Activated T-cell treated with anti-CD3 and anti-CD28 coated beads, Interleukin-2, amount 50 U/mL, for 48 hours (primary cell): ENCODE measurements around the gene KRTAP17-1.

Experiments
- DNase-seq, 2 experiments: peaks; one replicate each; pipeline ENCODE4 v3.0.0-alpha.2; 2020

Gene KRTAP17-1

DNA sequence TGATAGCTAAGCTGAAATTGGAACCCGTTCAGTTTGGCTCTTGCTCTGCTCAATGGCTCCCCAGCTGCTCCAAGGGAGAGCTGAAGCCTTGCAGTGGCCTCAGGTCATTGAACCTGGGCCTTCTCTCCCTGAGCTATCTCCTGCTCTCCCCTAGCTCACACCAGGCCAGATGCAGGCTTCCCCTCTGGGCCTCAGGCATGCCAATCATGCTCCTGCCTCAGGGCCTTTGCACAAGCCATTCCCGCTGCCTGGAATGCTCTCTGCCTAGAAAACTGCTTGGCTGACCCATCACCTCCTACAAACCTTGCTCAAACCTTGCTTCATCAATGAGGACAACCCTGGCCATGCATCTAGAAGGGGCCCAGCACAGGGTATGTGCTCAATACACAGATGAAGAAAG lies 16.7 kb upstream of the KRTAP17-1 start:
- no peak for DNase-seq

DNA sequence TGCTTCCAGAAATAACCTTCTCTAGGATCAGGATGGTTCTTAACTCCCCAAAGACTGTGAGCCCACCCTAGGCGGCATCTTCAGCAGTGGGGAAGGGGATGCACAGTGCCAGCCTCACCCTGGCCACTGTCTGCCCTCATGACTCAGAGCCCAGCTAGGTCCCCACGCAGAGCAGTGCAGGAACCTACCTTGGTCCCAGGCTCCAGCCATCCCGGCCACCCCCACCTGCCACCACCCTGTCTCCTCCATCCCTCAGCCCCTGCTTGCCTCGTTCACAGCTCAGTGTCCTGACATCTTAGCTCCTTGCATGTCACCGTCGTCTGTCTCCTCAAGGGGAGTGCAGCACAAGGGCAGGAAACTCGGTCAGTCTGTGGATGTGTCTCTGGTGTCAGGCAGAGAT lies 16.1 kb upstream of the KRTAP17-1 start:
- DNase-seq: no peak

DNA sequence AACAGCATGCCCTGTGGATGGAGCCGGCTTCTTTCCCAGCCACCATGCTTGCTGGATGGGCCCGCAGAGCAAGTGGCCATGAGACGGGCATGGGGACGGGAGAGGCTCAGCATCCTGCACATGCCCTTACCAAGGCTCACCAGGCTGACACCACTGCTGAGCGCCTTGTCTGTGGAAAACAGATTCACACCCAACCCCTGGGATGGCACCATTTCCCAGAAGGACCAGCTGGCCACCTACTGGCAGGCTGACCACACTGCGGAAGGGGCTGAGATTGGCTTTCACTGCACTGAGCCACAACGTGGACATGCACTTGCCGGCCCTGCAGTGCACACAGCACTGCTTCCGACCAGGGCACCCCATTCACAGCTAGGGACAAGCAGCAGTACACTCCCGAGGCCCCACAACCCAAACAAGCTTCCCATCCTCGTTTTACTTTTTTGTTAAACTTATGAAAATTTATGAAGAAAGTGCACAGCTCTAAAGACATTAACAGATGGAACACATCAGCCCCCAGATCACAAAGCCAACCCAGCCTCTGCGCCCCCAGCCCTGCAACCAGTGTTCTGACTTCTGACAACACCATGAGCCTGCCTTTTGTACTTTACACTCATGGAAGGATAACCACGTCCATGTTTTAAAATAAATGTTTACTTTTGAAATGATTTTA lies 13.9 kb upstream of the KRTAP17-1 start:
- peak; percentile 45 to 55 for DNase-seq

DNA sequence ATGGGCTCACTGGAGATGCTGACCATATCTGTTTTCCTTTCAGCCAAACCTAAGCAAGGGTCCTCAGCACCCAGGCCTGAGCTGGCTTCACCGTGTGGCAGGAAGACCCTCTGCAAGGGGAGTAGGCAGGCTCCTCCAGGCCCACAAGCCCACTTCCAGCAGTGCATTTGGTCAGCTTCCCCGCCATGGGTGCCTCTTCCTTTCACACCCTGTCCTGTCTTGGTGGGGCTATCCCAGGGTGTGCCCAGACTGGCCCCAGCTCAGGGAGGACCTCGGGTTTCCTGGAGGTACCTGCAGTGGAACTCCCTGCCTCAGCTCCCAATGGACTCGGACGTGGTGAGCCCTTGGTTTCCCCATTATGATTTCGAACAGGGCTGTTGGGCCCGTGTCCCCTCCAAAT lies 12.7 kb upstream of the KRTAP17-1 start:
- DNase-seq: no peak

DNA sequence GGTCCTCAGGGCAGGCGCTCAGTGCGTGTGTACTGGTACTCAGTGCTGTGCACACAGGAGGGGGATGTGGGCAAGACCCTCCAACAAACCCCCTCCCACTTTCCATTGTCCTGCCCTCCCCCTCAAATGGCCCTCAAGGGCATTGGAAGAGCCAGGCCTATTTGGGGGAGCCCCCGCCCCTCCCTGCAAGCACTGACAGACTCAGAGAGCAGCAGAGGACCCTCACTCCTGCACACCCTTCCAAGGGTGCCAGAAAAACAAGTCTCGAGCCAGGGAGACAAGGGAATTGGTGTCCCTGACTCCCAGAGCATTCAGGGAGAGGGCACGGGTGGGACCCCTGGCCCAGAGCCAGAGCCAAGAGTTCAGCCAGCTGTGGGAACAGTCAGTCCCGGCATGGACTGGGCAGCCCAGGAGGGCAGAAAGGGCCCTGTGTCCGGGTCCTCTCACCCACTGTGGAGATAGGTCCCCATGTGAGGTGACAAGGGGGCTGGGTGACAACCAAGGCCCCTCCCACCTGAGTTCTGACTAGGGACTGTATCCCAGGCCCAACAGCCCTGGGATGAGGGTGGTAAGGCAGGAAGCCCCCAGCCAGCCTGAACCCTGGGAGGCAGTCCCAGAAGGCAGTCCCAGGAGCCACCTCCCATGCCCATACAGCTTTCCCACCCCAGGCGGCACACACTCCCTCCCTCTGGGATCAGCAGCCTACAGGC lies 12.1 kb upstream of the KRTAP17-1 start:
- DNase-seq: no peak

DNA sequence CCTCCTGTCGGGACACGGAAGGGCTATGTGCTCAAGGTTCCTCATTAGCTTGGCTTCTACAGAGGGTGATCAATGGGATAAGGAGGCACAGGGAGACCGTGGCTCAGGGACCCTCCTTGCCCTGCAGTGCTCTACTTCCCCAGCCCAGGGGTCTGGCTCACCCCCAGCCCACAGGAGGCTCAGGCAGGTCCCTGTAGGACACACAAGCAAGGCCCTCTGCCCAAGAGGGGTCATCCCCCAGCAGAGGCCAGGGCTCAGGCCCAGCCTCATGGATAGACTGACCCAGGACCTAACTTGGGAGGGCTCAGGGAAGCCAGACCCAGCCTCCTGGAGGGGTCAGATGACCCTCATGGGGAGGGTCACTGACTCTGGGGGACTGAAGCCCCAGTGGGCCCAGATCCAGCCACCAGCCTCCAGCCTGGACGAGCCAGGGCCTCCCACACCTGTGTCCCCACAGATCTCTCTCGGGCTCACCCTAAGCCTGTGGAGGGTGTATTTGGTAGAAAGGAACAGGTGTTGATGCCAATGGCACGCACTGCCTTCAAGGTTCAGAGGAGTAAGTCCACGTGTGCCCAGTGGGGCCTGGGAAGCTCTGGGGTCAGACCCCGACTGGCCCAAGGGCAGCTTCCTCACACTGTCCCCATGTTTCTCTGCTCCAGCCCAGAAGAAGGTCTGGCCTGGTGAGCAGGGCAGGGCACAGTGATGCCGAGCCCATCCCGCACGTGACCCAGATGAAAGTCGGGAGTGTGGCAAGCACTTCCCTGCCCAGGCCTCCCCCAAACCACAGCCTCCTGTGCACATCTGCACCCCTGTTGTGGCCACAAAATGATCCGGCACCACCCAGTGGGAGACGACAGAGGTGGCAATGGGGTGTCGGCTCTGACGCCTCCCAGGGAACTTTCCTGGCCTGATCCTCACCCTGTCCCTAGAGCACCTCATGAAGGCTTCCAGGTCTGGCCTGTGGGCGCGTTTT lies 10.9 kb upstream of the KRTAP17-1 start:
- DNase-seq: no peak

DNA sequence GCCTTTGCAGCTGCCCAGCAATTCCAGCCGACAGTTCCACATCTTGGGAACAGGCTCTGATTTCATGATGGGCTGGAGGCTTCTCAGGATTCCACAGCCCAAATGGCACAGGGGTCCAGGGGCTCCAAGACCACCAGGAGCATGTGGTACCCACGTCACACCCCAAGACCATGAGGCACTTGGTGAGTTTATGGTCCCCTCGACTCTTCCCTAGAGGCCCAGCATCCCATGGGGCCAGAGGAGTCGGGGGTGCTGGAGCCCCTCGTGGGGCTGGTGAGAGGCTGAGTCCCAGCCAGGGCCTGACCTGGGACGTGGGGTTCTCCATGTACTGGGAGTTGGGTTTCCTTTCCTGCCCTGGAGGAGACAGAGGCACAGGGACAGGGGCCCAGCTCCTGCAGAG lies 10.1 kb upstream of the KRTAP17-1 start:
- DNase-seq: no peak

DNA sequence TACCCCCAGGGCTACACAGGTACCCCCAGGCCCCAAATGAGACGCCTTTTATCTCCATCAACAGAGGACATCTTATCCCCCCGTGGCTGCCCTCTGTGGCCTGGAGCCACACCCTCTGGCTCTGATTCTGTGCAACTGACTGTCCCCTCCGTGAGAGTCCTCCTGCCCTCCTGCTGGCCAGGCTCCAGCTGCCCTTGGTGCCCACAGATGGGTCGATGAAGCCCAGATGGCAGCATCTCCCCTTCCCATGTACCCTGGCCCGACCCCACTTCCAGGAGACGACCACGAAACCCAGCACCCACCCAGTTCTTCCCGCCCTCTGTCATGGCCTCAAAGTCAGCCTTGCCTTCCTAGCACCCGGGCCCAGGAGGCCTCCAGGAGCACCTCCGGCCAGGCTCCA lies 9.6 kb upstream of the KRTAP17-1 start:
- no peak for DNase-seq

DNA sequence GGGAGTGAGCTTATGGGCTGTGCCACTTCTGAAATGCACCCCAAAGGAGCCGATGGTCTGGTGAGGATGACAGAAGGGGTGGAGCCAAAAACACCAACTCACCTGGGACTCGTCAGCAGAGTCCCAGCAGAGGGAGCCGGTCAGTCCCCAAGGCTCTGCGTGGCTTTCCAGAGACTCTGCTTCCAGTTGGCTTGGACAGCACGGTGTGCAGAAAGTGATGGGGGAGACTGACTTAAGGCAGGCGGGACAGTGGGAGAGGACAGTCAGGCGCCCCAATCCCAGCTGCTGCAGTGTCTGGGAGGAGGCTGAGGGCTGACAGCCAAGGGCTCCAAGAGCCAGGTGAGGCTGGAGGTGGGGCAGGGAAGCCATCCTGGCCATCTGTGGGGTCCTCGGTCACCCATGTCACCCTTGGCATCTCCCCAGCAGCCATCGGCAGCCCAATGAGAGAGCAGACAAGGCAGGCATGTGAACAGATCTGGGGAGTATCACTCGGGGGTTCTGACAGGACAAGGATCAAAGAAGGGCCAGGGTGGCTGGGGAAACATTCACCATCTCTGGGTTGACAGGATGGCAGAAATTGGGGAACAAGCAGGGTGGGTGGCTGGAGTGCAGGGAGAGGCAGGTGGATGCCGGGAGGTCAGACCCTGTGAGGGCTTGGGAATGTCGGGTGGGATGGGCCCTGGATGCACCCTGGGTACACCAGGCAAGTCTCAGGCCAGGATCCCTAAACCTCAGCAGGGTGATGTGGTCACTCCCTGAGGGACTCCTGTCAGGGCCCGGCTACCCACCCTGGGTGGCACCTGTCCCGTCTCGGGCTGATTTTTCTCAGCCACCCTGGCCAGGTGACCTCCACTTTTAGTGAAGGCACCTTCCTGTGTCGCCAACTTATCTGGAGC lies 8.9 kb upstream of the KRTAP17-1 start:
- no peak for DNase-seq

DNA sequence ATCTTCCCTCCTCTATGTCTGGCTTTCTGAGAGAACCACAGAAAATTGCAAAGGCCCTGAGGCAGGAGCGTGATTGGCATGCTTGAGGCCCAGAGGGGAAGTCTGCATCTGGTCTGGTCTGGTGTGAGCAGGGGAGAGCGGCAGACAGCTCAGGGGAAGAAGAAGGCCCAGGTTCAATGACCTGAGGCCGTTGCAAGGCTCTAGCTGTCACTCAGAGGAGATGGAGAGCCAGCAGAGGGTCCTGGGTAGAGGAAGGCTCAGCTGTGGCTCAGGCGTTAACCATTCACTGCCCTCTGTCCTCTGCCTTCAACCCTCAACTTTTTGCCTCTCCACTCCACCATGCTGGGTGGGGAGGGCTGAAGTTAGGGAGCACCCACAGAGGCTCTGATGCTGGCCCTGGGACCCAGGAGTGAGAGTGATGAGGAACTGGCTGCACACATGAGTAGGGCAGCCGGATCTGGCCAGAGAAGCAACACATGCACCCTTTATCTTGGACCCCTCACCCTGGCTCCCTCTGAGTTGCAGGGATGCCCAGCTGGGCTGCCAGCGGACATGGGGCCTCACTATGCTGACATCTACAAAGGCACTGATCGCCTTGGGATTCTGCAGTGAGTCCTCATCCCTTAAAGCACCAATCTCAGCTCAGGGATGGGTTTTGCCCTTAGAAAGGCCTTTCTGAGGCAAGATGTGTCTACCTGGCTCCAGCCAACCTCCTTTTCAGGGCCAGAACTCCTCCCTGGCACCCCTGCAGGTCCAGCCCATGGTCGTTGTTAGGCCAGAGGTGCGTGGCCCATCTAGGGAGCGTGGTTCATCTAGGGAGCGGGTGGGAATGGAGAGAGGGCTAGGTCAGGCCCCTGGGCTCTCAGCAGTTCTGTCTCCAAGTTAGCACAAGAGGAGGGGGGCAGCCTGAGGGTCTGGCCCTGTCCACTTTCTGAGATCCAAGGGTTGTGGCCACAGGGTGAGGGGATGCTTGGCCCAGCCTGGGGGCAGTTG lies 7.7 kb upstream of the KRTAP17-1 start:
- no peak for DNase-seq

DNA sequence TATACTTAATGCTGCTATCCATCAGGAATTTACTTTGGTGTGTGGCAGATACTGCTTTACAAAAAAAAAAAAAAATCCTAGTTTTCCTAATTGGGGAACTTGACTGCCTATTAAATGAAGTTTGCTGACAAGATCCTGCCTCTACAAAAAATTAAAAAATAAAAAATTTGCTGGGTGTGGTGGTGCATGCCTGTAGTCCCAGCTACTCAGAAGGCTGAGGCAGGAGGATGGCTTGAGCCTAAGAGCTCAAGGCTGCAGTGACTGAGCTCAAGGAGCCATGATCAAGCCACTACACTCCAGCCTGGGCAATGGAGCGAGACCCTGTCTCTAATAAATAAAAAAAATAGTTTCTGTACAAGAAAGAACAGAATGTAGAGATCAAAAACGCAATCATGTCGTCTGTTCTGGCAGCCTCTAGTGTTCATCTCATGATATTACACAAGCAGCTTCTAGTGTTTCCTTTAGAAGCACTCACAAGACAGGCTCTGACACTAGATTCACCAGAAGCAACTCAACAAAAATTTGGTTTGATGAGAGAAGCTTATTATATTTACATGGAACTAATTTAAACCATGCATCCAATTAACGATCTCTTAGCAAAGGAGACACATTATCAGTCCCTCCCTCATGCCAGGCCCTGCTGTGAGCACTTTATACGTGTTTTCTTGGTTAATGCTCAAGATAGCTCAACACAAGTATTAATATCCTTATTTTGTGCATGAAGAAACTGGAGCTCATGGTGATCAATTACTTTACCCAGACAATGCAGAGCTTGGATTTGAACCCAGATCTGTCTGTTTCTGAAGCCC lies 6.8 kb upstream of the KRTAP17-1 start:
- no peak for DNase-seq

DNA sequence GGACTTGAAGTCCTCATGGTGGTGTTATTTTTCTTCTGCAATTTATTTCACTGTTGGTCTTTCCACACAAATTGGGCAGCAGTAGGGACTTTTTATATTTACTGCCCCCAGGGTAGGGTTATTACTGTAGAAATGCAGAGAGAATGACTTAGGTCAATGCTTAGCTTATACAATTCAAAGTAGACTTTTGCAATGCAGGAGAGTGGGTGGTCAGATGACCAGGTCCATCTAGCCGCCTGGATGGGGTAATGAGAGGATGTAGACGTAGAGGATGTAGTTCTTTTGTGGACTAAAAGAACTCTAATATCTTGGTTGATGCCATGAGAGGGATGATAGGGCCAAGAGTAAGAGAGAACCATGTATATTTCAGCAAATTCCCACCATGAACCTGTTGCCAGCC lies 2.7 kb upstream of the KRTAP17-1 start:
- no peak for DNase-seq

DNA sequence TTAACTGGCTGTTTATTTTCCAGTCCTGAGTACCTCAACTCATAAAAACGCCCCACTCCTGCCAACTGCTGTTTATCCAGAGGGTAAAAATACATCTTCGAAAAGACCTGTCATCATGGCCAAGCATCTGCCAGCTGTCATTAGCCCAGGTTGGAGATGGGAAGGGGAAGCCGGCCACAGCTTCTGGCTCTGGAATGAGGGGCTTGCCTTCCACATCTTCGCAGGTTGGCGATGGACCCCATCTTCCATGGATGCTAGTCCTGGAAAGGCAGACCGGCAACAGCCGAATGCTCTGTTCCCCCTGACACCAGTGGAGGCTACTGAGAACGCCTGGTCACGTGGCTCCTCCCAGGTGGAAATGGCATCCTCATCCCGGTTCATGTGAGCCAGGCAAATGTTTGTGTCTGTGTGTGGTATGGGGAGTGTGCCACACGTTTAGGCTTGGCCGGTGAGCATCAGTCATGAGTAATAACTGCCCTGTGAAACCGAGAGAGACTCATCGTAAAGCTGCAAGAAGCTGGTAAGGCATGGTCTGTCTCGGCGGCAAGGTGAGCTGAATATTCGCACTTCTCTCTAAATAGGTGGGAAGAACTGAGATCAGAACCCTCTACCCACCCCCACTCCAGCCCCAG lies 420 bp upstream of the KRTAP17-1 start:
- no peak for DNase-seq

DNA sequence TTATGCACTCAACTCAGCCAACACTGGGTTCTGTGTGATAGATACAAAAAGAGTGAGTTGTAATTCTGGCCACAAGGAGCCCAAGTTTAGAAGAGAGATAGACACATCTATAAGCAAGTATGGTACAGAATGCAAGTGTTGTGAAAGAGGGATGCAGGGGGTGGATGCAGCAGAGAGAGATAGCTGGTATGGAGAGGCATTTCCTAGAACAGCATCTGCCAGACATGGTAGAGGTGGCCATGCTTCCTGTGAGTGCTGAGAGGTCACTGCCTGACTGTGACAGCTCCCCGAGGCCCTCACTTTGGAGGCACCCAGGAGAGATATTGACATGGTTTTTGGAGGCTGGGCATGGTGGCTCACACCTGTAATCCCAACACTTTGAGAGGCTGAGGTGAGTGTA lies 4.4 kb downstream of the KRTAP17-1 start:
- no peak for DNase-seq

DNA sequence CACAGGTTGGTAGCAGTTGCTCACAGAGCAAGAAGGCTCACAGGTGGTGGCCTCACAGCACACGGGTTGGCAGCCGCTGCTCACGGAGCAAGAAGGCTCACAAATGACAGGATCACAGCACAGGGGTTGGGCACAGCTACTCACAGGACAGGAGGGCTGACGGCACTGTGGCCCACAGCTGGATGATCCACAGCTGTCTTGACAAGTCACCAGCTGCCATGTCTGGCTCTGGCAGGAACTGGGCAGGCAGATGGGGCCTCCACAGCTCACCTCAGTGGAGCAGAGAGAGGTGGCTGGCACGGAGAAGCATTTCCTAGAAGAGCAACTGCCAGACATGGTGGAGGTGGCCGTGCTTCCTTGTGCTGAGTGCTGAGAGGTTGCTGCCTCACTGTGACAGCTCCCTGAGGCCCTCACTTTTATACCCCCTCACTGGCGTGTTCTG lies 6.6 kb downstream of the KRTAP17-1 start, which contains the start of gene KRTAP16-1:
TSS of gene KRTAP16-1 (minus strand) at position 392 of the 442 bp plus-strand sequence. CDS start at position 336, 56 bp downstream.
- DNase-seq: peak; percentile 48 to 55

DNA sequence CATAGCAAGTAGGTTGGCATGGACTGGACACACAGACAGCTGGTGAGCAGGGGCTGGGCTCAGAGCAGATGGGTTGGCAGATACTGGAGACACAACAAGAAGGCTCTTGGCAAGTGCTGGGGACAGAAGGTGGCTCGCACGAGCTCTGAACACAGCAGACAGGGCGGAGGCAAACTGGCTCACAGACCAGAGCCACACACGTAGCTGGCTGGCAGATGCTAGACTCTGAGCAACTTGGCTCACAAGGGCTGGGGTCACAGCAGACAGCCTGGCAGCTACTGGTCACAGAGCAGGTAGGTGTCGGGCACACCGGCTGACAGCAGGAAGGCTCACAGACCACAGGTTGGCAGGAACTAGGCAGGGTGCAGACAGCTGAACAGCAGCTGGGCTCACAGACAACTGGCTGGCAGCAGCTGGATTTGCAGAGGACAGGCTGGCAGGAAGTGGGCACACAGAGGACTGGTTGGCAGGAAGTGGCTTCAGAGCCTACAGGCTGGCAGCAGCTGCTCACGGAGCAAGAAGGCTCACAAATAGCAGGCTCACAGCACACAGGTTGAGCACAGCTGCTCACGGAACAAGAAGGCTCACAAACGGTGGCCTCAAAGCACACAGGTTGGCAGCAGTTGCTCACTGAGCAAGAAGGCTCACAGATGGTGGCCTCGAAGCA lies 7.1 kb downstream of the KRTAP17-1 start:
- peak; percentile 58 to 65 for DNase-seq

DNA sequence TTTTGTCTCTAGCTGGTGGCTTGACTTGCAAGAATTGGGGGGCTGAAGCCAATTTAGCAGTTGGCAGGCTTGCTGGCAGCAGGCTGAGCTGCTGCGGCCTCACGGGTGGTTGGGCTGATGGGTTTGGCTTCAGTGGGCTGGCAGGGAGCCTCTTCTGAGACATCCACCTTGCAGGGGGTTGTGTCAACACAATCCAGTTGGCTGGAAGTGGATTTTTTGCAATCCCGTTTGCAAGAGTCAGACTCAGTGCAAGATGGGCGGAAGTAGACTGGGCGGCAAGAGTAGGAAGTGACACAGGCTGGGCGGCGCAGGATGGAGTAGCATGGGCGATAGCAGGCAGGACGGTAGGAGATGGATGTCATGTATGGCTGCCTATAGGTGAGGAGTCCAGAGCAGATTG lies 7.9 kb downstream of the KRTAP17-1 start:
- no peak for DNase-seq

DNA sequence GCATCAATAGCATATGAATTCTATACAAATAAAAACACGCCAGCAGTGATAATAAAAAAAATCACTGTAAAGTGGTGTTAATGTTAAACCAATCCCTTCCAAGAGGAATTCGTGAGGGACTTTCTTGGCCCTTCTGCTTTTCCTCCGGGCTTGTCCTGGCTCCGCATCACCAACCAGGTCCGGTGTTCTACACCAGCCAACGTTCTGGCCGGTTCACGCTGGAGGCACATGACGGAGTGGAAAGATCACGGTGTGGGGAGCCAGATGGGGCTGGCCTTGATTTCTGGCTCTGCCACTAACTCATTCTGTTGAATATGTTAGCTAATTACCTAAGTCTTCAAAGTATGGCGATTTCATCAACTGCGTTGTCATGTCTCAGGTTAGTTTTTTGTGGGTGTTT lies 11.4 kb downstream of the KRTAP17-1 start:
- DNase-seq: no peak

DNA sequence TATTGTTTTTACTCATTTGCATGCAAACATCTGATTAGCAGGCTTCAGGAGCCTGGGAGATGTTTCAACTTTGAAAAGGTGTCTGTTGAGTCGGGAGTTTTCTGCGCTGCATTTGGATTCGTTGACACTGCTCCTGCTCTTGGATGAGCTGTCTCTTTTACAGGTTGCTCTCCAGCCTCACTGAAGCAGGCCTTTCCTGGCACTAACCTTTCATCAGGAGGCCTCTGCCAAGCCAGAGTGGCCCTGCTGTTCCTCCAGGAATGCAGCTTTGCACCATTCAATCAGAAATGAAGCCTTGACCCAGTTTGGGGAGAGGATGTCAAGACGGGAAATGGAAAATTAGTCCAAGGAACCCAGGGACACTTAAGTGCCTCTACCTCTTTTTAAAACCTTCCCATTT lies 12.5 kb downstream of the KRTAP17-1 start:
- no peak for DNase-seq
